ENCODE data around the gene KLHL5.
"Not testable (repeated sequence)": the region's sequence is repeated elsewhere in the genome, so short reads cannot be mapped to it uniquely, and the experiment has no call there.

DNA sequence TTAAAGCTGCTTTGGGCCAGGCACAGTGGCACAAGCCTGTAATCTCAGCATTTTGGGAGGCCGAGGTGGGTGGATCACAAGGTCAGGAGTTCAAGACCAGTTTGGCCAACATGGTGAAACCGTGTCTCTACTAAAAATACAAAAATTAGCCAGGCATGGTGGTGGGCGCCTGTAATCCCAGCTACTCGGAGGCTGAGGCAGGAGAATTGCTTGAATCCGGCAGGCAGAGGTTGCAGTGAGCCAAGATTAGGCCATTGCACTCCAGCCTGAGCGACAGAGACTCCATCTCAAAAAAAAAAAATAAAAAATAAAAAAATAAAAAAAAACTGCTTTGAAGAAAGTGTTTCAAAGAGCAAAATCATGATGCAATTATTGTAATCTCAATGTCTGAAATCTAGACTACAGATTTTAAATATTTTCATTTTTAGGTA lies 30.4 kb upstream of the KLHL5 start:
- not testable (repeated sequence) for TF ChIP-seq CTCF, POLR2A (IDR thresholded peaks at IDR 0.05)
